Keratinocyte (primary cell): ENCODE results near the gene TKT.

Experiments
- CTCF ChIP-seq, 3 experiments: IDR thresholded peaks in 1 of 3; conservative IDR thresholded peaks in 1 of 3; optimal IDR thresholded peaks in 1 of 3; 2 replicates in 2 of 3; 3 replicates in 1 of 3; pipeline versions ENCODE3 to v1.5.1; 2011; ENCODE audit warnings: low read length in 3 of 3, mild to moderate bottlenecking in 3 of 3, moderate library complexity in 2 of 3, control low read depth in 1 of 3, inconsistent platforms in 1 of 3; ENCODE audit not compliant: insufficient read depth in 2 of 3; ENCODE audit errors: extremely low read depth in 1 of 3
- EZH2 ChIP-seq: IDR thresholded peaks from one replicate; pipeline ENCODE4 v1.6.1; 2012; ENCODE audit warnings: inconsistent platforms, mild to moderate bottlenecking, low read length, moderate library complexity

- TF ChIP-seq CTCF (optimal IDR thresholded peaks at IDR 0.05 in 1 of 3, IDR thresholded peaks at IDR 0.05 in 1 of 3, conservative IDR thresholded peaks at IDR 0.05 in 1 of 3; ENCODE audit: extremely low read depth in 1 of 3, insufficient read depth in 2 of 3, low read length in 3 of 3) (no peak), EZH2 (no peak)
Measured at GRCh38 chr3:53259427-53260259, 3.8 kb upstream of the TKT start.
